NCI-H526 treated with DMSO at 0.1 percent for 48 hours (cell line): ENCODE results near the gene FAM219A.

Experiments
- DNase-seq: peaks from one replicate; lab custom pipeline; 2025; lab: John Stamatoyannopoulos, UW

Gene FAM219A

GRCh38 chr9:34400686-34401602 lies 57.4 kb downstream of the FAM219A start:
- no peak for DNase-seq

- DNase-seq: no peak
Observed at GRCh38 chr9:34400275-34400674, 58.1 kb downstream of the FAM219A start.

- no peak for DNase-seq
Observed at GRCh38 chr9:34399729-34400128, 58.6 kb downstream of the FAM219A start.

GRCh38 chr9:34398875-34399274 lies 59.5 kb downstream of the FAM219A start:
- no peak for DNase-seq

- no peak for DNase-seq
Observed at GRCh38 chr9:34396276-34397214, 61.8 kb downstream of the FAM219A start.

- DNase-seq: no peak
Observed at GRCh38 chr9:34392511-34392910, 65.9 kb downstream of the FAM219A start.

GRCh38 chr9:34387239-34387638 lies 71.1 kb downstream of the FAM219A start:
- DNase-seq: no peak

GRCh38 chr9:34386656-34387055 lies 71.7 kb downstream of the FAM219A start:
- DNase-seq: no peak

- DNase-seq: no peak
Observed at GRCh38 chr9:34385561-34386230, 72.7 kb downstream of the FAM219A start.

GRCh38 chr9:34384368-34385165 lies 73.8 kb downstream of the FAM219A start:
- no peak for DNase-seq

- DNase-seq: no peak
Observed at GRCh38 chr9:34383904-34384303, 74.5 kb downstream of the FAM219A start.

GRCh38 chr9:34382879-34383278 lies 75.5 kb downstream of the FAM219A start:
- no peak for DNase-seq

- no peak for DNase-seq
Observed at GRCh38 chr9:34382054-34382453, 76.3 kb downstream of the FAM219A start.

GRCh38 chr9:34381323-34381722 lies 77.0 kb downstream of the FAM219A start:
- no peak for DNase-seq

- peak; percentile 56 for DNase-seq
Observed at GRCh38 chr9:34380511-34381315, 77.7 kb downstream of the FAM219A start.

- no peak for DNase-seq
Observed at GRCh38 chr9:34380034-34380510, 78.3 kb downstream of the FAM219A start.

- peak; percentile 74 for DNase-seq
Observed at GRCh38 chr9:34379334-34380033, 78.9 kb downstream of the FAM219A start.

GRCh38 chr9:34378376-34379060 lies 79.9 kb downstream of the FAM219A start:
- DNase-seq: no peak

- no peak for DNase-seq
Observed at GRCh38 chr9:34377404-34377746, 81.0 kb downstream of the FAM219A start.
